ES-I3 (cell line): Measurements from ENCODE around the gene FMN1.

ENCODE experiments used
- H3K36me3 ChIP-seq: 2 replicates; pipeline ENCODE4 v1.6.1; 2013; ENCODE audit warnings: mild to moderate bottlenecking, low read length, control low read depth, moderate library complexity; ENCODE audit not compliant: insufficient read depth
- H3K4me1 ChIP-seq: 2 replicates; pipeline ENCODE4 v1.6.1; 2013; ENCODE audit warnings: mild to moderate bottlenecking, control low read depth, low read length; ENCODE audit not compliant: insufficient read depth
- H3K9ac ChIP-seq: 2 replicates; pipeline ENCODE4 v1.6.1; 2013; ENCODE audit warnings: low read depth, mild to moderate bottlenecking, low read length, moderate library complexity
- H3K9me3 ChIP-seq: 2 replicates; pipeline ENCODE4 v1.6.1; 2013; ENCODE audit warnings: mild to moderate bottlenecking, low read length, moderate library complexity; ENCODE audit not compliant: control insufficient read depth, insufficient read depth

The FMN1 gene

GRCh38 chr15:32823750-32824149 is 370.8 kb downstream of the FMN1 start:
- Histone ChIP-seq H3K36me3 (no peaks in the 10 kb centered on the region), H3K4me1 (no peaks in the 10 kb centered on the region), H3K9ac (no peak overlapping the region), H3K9me3 (no peaks in the 10 kb centered on the region)

DNA sequence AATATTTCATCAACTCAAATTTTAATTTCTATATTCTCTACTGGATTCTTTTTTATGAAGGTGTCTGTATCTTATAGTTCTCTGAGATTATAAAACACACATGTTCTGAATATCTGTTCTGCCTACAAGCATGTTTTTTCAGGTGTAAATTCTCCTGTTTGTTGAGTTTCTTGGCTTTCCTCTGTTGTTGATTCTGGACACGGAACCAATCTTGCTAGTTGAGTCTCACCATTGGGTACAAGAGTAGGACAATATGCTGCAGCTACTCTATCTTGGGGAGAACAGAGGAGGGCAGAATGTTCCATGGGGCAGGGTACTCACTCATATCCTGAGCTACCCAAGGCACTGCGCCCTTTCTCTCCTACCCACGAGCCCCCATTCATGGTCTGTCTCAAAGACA is 371.8 kb downstream of the FMN1 start:
- no peaks in the 10 kb centered on the region for H3K9me3 ChIP-seq
- no peaks in the 10 kb centered on the region for H3K36me3 ChIP-seq
- H3K9ac ChIP-seq, result no peak overlapping the region
- H3K4me1 ChIP-seq, result no peaks in the 10 kb centered on the region

DNA sequence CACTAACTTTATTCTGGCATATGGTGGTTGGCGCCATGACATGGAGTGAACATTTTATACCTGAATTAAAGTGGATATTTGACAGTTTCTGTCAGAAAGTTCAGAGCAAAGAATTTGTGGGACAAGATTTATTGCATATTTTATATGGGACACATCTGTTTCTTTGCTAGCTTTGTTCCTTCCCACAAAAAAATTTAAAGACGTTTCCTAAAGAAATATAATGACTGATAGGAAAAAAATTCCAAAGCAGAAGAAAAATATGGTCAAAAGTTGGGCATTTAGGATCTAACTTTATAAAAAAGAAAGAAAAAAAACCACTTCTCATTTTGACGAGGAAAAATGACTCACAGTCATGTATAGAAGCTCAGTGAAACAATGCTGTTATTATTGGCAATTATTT is 375.1 kb downstream of the FMN1 start:
- no peaks in the 10 kb centered on the region for H3K4me1 ChIP-seq
- no peaks in the 10 kb centered on the region for H3K36me3 ChIP-seq
- no peaks in the 10 kb centered on the region for H3K9me3 ChIP-seq
- H3K9ac ChIP-seq, result no peak overlapping the region

GRCh38 chr15:32818758-32819447 is 375.6 kb downstream of the FMN1 start:
- Histone ChIP-seq H3K9ac (no peak overlapping the region), H3K9me3 (no peaks in the 10 kb centered on the region), H3K36me3 (no peaks in the 10 kb centered on the region), H3K4me1 (no peaks in the 10 kb centered on the region)

GRCh38 chr15:32817577-32817976 is 376.9 kb downstream of the FMN1 start:
- Histone ChIP-seq H3K9ac (no peak overlapping the region), H3K36me3 (no peaks in the 10 kb centered on the region), H3K9me3 (no peaks in the 10 kb centered on the region), H3K4me1 (no peaks in the 10 kb centered on the region)

DNA sequence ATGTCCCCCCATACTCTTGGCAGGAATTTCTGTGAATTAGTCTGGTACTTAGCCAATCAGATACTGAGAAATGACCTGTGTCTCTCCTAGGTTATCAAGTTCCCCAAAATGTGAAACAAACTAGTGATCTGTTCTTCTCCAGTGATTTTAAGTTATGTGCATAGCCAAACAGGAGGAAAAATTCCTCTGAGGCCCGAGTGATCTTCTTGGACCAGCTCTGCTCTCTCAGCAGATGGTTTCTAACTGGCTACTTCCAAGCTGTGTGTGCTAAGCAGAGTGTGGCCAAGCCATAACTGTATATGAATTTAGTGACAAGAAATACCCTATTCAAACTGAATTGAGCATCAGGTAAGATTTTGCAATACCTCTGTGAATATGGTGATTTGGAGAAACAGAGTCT is 387.2 kb downstream of the FMN1 start:
- no peaks in the 10 kb centered on the region for H3K36me3 ChIP-seq
- no peak overlapping the region for H3K9ac ChIP-seq
- H3K9me3 ChIP-seq, result peaks cover 6% of the 10 kb centered on the region
- H3K4me1 ChIP-seq, result no peaks in the 10 kb centered on the region

GRCh38 chr15:32803631-32804030 is 390.9 kb downstream of the FMN1 start:
- no peaks in the 10 kb centered on the region for H3K4me1 ChIP-seq
- peaks cover 6% of the 10 kb centered on the region for H3K9me3 ChIP-seq
- no peaks in the 10 kb centered on the region for H3K36me3 ChIP-seq
- H3K9ac ChIP-seq, result no peak overlapping the region

- Histone ChIP-seq H3K9ac (no peak overlapping the region), H3K4me1 (no peaks in the 10 kb centered on the region), H3K36me3 (no peaks in the 10 kb centered on the region), H3K9me3 (peaks cover 6% of the 10 kb centered on the region)
Measured at GRCh38 chr15:32802286-32802936, 392.1 kb downstream of the FMN1 start.

- no peaks in the 10 kb centered on the region for H3K4me1 ChIP-seq
- H3K9ac ChIP-seq, result no peak overlapping the region
- H3K36me3 ChIP-seq, result no peaks in the 10 kb centered on the region
- peaks cover 6% of the 10 kb centered on the region; the same call in 1 of the 2 replicates for H3K9me3 ChIP-seq
Measured at GRCh38 chr15:32799936-32800535, 394.5 kb downstream of the FMN1 start.

DNA sequence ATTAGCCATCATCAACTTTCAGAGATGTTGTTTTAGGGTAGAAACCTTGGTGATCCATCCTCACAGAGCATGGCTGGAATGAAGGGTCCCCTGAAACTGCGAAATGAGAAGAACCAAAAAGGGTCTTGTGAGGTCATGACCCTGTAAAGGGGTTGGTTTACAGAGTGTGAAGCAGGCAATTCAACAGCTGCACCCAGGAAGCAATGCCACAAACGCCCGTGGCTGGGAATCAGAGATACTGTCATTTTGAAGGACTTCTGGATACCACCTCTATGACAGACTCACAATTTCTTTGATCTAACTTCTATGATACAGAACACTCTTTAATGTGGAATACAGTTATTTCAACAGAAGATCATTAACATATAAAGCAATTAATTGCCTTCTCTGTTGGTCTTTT is 397.7 kb downstream of the FMN1 start:
- Histone ChIP-seq H3K36me3 (no peaks in the 10 kb centered on the region), H3K9ac (no peak overlapping the region), H3K4me1 (no peaks in the 10 kb centered on the region), H3K9me3 (no peaks in the 10 kb centered on the region)

- Histone ChIP-seq H3K9ac (no peak overlapping the region), H3K36me3 (no peaks in the 10 kb centered on the region), H3K9me3 (no peaks in the 10 kb centered on the region), H3K4me1 (no peaks in the 10 kb centered on the region)
Measured at GRCh38 chr15:32794973-32795372, 399.5 kb downstream of the FMN1 start.

- H3K9ac ChIP-seq, result no peak overlapping the region
- 0 out of 2 replicates have a peak, but pooled peaks cover 4% of the 10 kb centered on the region for H3K4me1 ChIP-seq
- no peaks in the 10 kb centered on the region for H3K36me3 ChIP-seq
Measured at GRCh38 chr15:32792436-32792835, 402.1 kb downstream of the FMN1 start.

DNA sequence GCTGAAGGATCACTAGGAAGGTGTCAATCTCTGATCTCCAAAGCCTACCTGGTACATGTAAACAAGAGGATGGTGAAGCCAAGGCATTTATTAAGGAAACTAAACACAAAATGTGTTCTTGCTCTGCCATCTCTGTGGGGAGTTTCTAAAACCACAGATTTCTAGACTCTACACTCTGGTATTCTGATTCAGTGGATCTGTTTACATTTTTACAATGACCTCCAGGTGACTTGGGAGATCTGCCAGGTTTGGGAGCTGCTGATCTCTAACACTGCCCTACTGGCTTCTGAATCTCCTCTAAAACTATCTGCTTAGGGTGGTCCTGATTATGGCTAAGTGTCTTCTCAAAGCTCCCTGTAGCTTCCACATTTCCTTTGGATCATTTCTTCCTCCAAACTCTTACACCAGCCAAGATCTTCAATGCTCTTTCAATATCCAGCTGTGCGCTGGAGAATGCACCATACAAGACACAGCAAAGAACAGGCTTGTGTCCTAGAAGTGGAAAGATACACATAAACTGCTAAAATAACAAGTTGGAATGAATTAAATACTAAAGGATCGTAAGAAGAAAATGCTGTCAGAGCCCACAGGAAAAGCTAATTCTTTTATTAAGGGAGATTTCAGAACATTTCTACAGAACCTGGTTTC is 404.0 kb downstream of the FMN1 start:
- H3K9ac ChIP-seq, result no peak overlapping the region
- H3K36me3 ChIP-seq, result no peaks in the 10 kb centered on the region
- H3K4me1 ChIP-seq, result 0 out of 2 replicates have a peak, but pooled peaks cover 4% of the 10 kb centered on the region
- no peaks in the 10 kb centered on the region for H3K9me3 ChIP-seq

More at GRCh38 chr15:32792436-32792835, 402.1 kb downstream of the FMN1 start:
- no peaks in the 10 kb centered on the region for H3K9me3 ChIP-seq

DNA sequence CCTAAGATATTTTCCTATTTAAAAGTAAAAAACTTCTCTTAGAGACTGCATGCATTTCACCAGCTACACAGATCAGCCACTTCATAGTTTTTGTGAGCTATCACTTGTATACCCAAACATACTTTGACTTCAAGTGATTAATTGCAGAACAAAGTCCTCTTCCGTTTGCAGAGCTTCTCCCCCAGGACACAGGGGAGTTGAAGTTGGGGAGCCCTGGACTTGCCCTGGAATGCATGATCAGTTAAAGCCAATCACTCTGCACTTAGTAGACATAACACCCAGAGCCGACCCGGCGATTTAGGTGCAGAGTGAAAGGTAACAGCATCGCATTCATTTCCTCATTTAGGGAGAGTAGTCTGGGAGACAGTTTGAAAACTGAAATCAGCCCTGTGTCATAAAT is 406.6 kb downstream of the FMN1 start:
- Histone ChIP-seq H3K4me1 (0 out of 2 replicates have a peak, but pooled peaks cover 4% of the 10 kb centered on the region), H3K36me3 (no peaks in the 10 kb centered on the region), H3K9ac (no peak overlapping the region), H3K9me3 (no peaks in the 10 kb centered on the region)
